Fibroblast of pulmonary artery (primary cell): ENCODE results near the gene LTN1.

ENCODE experiments used
- DNase-seq: peaks from one replicate; pipeline ENCODE4 v3.0.0-alpha.2; 2010; ENCODE audit warnings: low read depth
- H3K4me3 ChIP-seq: replicated peaks from 2 replicates; pipeline ENCODE4 v1.5.1; 2011; ENCODE audit warnings: low read depth, mild to moderate bottlenecking, control low read depth, low read length, moderate library complexity
- CTCF ChIP-seq: IDR thresholded peaks from 2 replicates; pipeline ENCODE4 v1.5.1; 2011; ENCODE audit warnings: mild to moderate bottlenecking, control low read depth, low read length, inconsistent platforms; ENCODE audit errors: missing control alignments

Gene LTN1

GRCh38 chr21:28992526-28993292 lies at the start of gene LTN1:
TSS of gene LTN1 (minus strand) at chr21:28992877. CDS start at chr21:28992805, 72 bp downstream.
- no peak for TF ChIP-seq CTCF
- peak within 1 kb of the TSS; percentile 73 for H3K4me3 ChIP-seq
- DNase-seq = peak; percentile 100

- no peak for DNase-seq
- no peak overlapping the region for H3K4me3 ChIP-seq
- no peak for TF ChIP-seq CTCF
These were observed 42.0 kb upstream of the LTN1 start for GRCh38 chr21:29034678-29035077.

- no peak for DNase-seq
- no peak for TF ChIP-seq CTCF
These were observed 41.2 kb upstream of the LTN1 start for GRCh38 chr21:29033871-29034270.

GRCh38 chr21:29033301-29033700 lies 40.6 kb upstream of the LTN1 start:
- TF ChIP-seq CTCF = no peak
- H3K4me3 ChIP-seq = no peak overlapping the region
- DNase-seq = no peak

More at GRCh38 chr21:29033871-29034270, 41.2 kb upstream of the LTN1 start:
- no peak overlapping the region for H3K4me3 ChIP-seq

GRCh38 chr21:29030909-29031308 lies 38.2 kb upstream of the LTN1 start:
- no peak overlapping the region for H3K4me3 ChIP-seq
- no peak for DNase-seq
- TF ChIP-seq CTCF = no peak

- no peak for DNase-seq
- no peak for TF ChIP-seq CTCF
- no peak overlapping the region for H3K4me3 ChIP-seq
These were observed 36.8 kb upstream of the LTN1 start for GRCh38 chr21:29029524-29029923.

- H3K4me3 ChIP-seq = peak overlapping the region; percentile 77
- DNase-seq = peak; percentile 15
- TF ChIP-seq CTCF = no peak
These were observed 32.6 kb upstream of the LTN1 start for GRCh38 chr21:29025328-29025713.
